SK-N-SH (cell line): ENCODE data around the gene DLG2. TPM values are rescaled to one million over a fixed set of nuclear protein-coding genes. Genes with fewer than 3 reads are reported as not detected.

Experiments
- CTCF ChIA-PET: fragments of 300-600, 350-600 bp; formaldehyde crosslinking; extraction: SDS; loops from one replicate; lab custom pipeline; 2021; lab: Yijun Ruan, JAX
- POLR2A ChIA-PET: fragments of 350-600 bp; sonication (Branson Sonifier 250); formaldehyde crosslinking; extraction: SDS; loops from one replicate; lab custom pipeline; 2020; ENCODE audit warnings: antibody characterized with exemption, inconsistent platforms; lab: Yijun Ruan, JAX
- DNase-seq: peaks from one replicate; pipeline ENCODE4 v3.0.0; 2012
- H2AFZ ChIP-seq: fragments of 200-600 bp; sonication (generic); 2 replicates; pipeline ENCODE4 v1.8.1; 2016; ENCODE audit warnings: antibody characterized with exemption, mild to moderate bottlenecking, low read depth
- H3F3A ChIP-seq: fragments of 200-600 bp; sonication (generic); replicated peaks from 2 replicates; pipeline ENCODE3; 2016; ENCODE audit warnings: antibody characterized with exemption, mild to moderate bottlenecking; ENCODE audit not compliant: insufficient read depth
- H3K27ac ChIP-seq, 2 experiments: fragments of 200-500 bp in 1 of 2; fragments of 200-600 bp in 1 of 2; sonication (Bioruptor generic) in 1 of 2; sonication (generic), shearing (Covaris generic) in 1 of 2; 2 replicates each; pipeline versions ENCODE4 v1.5.1 to v1.6.1; 2014 to 2016; ENCODE audit warnings: low read depth in 2 of 2, inconsistent platforms in 1 of 2, low read length in 1 of 2, mild to moderate bottlenecking in 1 of 2, mixed read lengths in 1 of 2
- H3K27me3 ChIP-seq: fragments of 200-600 bp; sonication (generic), shearing (Covaris generic); 2 replicates; pipeline ENCODE4 v1.6.1; 2016; ENCODE audit warnings: mixed run types; ENCODE audit not compliant: insufficient read depth
- H3K36me3 ChIP-seq, 2 experiments: fragments of 200-500 bp in 1 of 2; fragments of 200-600 bp in 1 of 2; sonication (Bioruptor generic) in 1 of 2; sonication (generic) in 1 of 2; replicated peaks in 1 of 2; 2 replicates each; pipeline versions ENCODE3 to v1.5.1; 2014 to 2016; ENCODE audit warnings: low read length in 1 of 2, mild to moderate bottlenecking in 1 of 2; ENCODE audit not compliant: insufficient read depth in 2 of 2, control insufficient read depth in 1 of 2
- H3K4me1 ChIP-seq, 2 experiments: fragments of 200-500 bp in 1 of 2; fragments of 200-600 bp in 1 of 2; sonication (Bioruptor generic) in 1 of 2; sonication (generic), shearing (Covaris generic) in 1 of 2; 2 replicates each; pipeline versions ENCODE4 v1.5.1 to v1.6.1; 2014 to 2016; ENCODE audit warnings: low read depth in 1 of 2, low read length in 1 of 2, mixed run types in 1 of 2; ENCODE audit not compliant: insufficient read depth in 2 of 2, control insufficient read depth in 1 of 2
- H3K4me2 ChIP-seq: fragments of 200-600 bp; sonication (generic), shearing (Covaris generic); 2 replicates; pipeline ENCODE4 v1.6.1; 2017; ENCODE audit warnings: mixed run types
- H3K4me3 ChIP-seq, 2 experiments: fragments of 200-500 bp in 1 of 2; fragments of 200-600 bp in 1 of 2; sonication (Bioruptor generic) in 1 of 2; sonication (generic), shearing (Covaris generic) in 1 of 2; 2 replicates each; pipeline versions ENCODE4 v1.5.1 to v1.8.1; 2014 to 2016; ENCODE audit warnings: low read depth in 2 of 2, inconsistent platforms in 1 of 2, low read length in 1 of 2, mild to moderate bottlenecking in 1 of 2, mixed read lengths in 1 of 2, moderate library complexity in 1 of 2
- H3K79me2 ChIP-seq: fragments of 200-600 bp; sonication (generic); 2 replicates; pipeline ENCODE4 v1.8.1; 2017; ENCODE audit warnings: mild to moderate bottlenecking; ENCODE audit not compliant: insufficient read depth
- H3K9ac ChIP-seq: fragments of 200-600 bp; sonication (generic); 2 replicates; pipeline ENCODE4 v1.6.1; 2017; ENCODE audit warnings: mixed run types
- H3K9me2 ChIP-seq: fragments of 200-600 bp; sonication (generic); 2 replicates; pipeline ENCODE4 v1.6.1; 2017; ENCODE audit warnings: mixed run types
- H3K9me3 ChIP-seq: fragments of 200-600 bp; sonication (generic); 2 replicates; pipeline ENCODE4 v1.6.1; 2017; ENCODE audit warnings: mixed run types, mild to moderate bottlenecking, moderate library complexity
- H4K20me1 ChIP-seq: fragments of 200-600 bp; sonication (generic); 2 replicates; pipeline ENCODE4 v1.6.1; 2017; ENCODE audit warnings: mild to moderate bottlenecking, mixed run types; ENCODE audit not compliant: insufficient read depth
- CHD2 ChIP-seq: fragments of 150-350 bp; IDR thresholded peaks from 2 replicates; pipeline ENCODE4 v1.6.1; 2018; ENCODE audit warnings: low read length; ENCODE audit not compliant: partially characterized antibody
- CTCF ChIP-seq: fragments of 200-600 bp; sonication (generic); IDR thresholded peaks from 2 replicates; pipeline ENCODE4 v1.6.1; 2017; ENCODE audit warnings: antibody characterized with exemption, mild to moderate bottlenecking, moderate library complexity
- ELF1 ChIP-seq: IDR thresholded peaks from 2 replicates; pipeline ENCODE4 v1.4.0; 2012
- EZH2phosphoT487 ChIP-seq: fragments of 200-600 bp; sonication (generic); IDR thresholded peaks from 2 replicates; pipeline ENCODE4 v1.6.1; 2017; ENCODE audit warnings: low read depth, mixed run types, mild to moderate bottlenecking, antibody characterized with exemption, moderate library complexity, borderline replicate concordance
- FOXJ3 ChIP-seq: sonication (generic); formaldehyde crosslinking; IDR thresholded peaks from 2 replicates; pipeline ENCODE4 v1.5.1; 2020; ENCODE audit warnings: mild to moderate bottlenecking, missing genetic modification reagents
- FOXM1 ChIP-seq: IDR thresholded peaks from 2 replicates; pipeline ENCODE4 v1.4.0; 2012; ENCODE audit warnings: low read depth, mild to moderate bottlenecking
- GABPA ChIP-seq: IDR thresholded peaks from 2 replicates; pipeline ENCODE4 v1.4.0; 2012; ENCODE audit warnings: low read depth, mild to moderate bottlenecking
- GATA2 ChIP-seq: sonication (generic); formaldehyde crosslinking; IDR thresholded peaks from 2 replicates; pipeline ENCODE4 v1.5.0; 2020; ENCODE audit warnings: mild to moderate bottlenecking, missing genetic modification reagents
- JUND ChIP-seq: IDR thresholded peaks from 2 replicates; pipeline ENCODE4 v1.4.0; 2012
- MEF2A ChIP-seq: IDR thresholded peaks from 2 replicates; pipeline ENCODE4 v1.4.0; 2012; ENCODE audit warnings: low read depth, borderline replicate concordance
- MXI1 ChIP-seq: IDR thresholded peaks from 2 replicates; pipeline ENCODE4 v1.6.1; 2012; ENCODE audit warnings: mild to moderate bottlenecking, low read depth, low read length, improper control_type of control experiment
- NFIC ChIP-seq: IDR thresholded peaks from 2 replicates; pipeline ENCODE4 v1.4.0; 2012; ENCODE audit warnings: borderline replicate concordance
- POLR2AphosphoS5 ChIP-seq: IDR thresholded peaks from 2 replicates; pipeline ENCODE4 v1.6.1; 2012; ENCODE audit warnings: low read depth, low read length
- RXRA ChIP-seq: IDR thresholded peaks from 2 replicates; pipeline ENCODE4 v1.4.0; 2012; ENCODE audit warnings: low read depth, mild to moderate bottlenecking, borderline replicate concordance
- SIN3A ChIP-seq: IDR thresholded peaks from 2 replicates; pipeline ENCODE4 v1.6.1; 2012; ENCODE audit warnings: low read depth, mild to moderate bottlenecking, low read length, moderate library complexity, borderline replicate concordance
- TCF12 ChIP-seq: IDR thresholded peaks from 2 replicates; pipeline ENCODE4 v1.4.0; 2012
- USF1 ChIP-seq: IDR thresholded peaks from 2 replicates; pipeline ENCODE4 v1.4.0; 2012; ENCODE audit warnings: low read depth, borderline replicate concordance
- ZBTB33 ChIP-seq: IDR thresholded peaks from 2 replicates; pipeline ENCODE4 v1.4.0; 2012; ENCODE audit warnings: low read depth, borderline replicate concordance
- WGBS: methylation state at CpG from one replicate; pipeline ENCODE4 v1.1.6; 2017; ENCODE audit warnings: low lambda C conversion rate; 5-methylcytosine and 5-hydroxymethylcytosine counted together
- polyA plus RNA-seq, 3 experiments: library from polyadenylated mRNA; depleted of rRNA; stranded (reverse); fragments of >200 nt; gene quantifications; 2 replicates each; pipeline ENCODE4 v1.2.3, GENCODE V29; 2012

Gene DLG2
- polyA plus RNA-seq, 1 of the 3 experiments (the other 2 are of a cell fraction): 0.21 TPM

GRCh38 chr11:84866922-84867321 lies 760.2 kb downstream of the DLG2 start:
- TF ChIP-seq GATA2 (CRISPR knock-in tag): no peak
- TF ChIP-seq CTCF: no peak
- TF ChIP-seq TCF12: no peak
- no peak for TF ChIP-seq USF1
- TF ChIP-seq RXRA: no peak
- TF ChIP-seq MXI1: no peak
- no peaks in the 10 kb centered on the region for H3K9me2 ChIP-seq
- 5% methylated on average over 2 of the region's 2 CpGs for WGBS
- no peaks in the 10 kb centered on the region for H3K9me3 ChIP-seq
- H3F3A ChIP-seq: no peaks in the 10 kb centered on the region
- no peaks in the 10 kb centered on the region for H3K27me3 ChIP-seq
- no peaks in the 10 kb centered on the region for H4K20me1 ChIP-seq
- no peaks in the 10 kb centered on the region for H3K4me1 ChIP-seq
- H2AFZ ChIP-seq: no peak overlapping the region
- ChIA-PET POLR2A (no interaction called here), CTCF (no interaction called here)
- H3K36me3 ChIP-seq: no peaks in the 10 kb centered on the region
- DNase-seq: no peak
- no peak overlapping the region for H3K9ac ChIP-seq
- no peaks in the 10 kb centered on the region for H3K79me2 ChIP-seq
- H3K27ac ChIP-seq: no peak overlapping the region
- no peak overlapping the region for H3K4me2 ChIP-seq
- H3K4me3 ChIP-seq: no peak overlapping the region

- H3K36me3 ChIP-seq: no peaks in the 10 kb centered on the region
- H3K4me1 ChIP-seq: no peaks in the 10 kb centered on the region
- H3F3A ChIP-seq: no peaks in the 10 kb centered on the region
- DNase-seq: no peak
- no peaks in the 10 kb centered on the region for H3K9me3 ChIP-seq
- CTCF ChIA-PET: interaction anchor here (0.8 kb wide), 1 partner anchor 24 kb away, joined by 3 read pairs; no protein-coding TSS in a partner anchor
- no peak overlapping the region for H2AFZ ChIP-seq
- no peaks in the 10 kb centered on the region for H3K9me2 ChIP-seq
- WGBS: 46% methylated on average over 1 of the region's 1 CpG
- H3K79me2 ChIP-seq: no peaks in the 10 kb centered on the region
- H3K4me2 ChIP-seq: no peak overlapping the region
- H3K4me3 ChIP-seq: no peak overlapping the region
- TF ChIP-seq NFIC (no peak), JUND (no peak), RXRA (no peak), CTCF (no peak), FOXM1 (no peak), EZH2phosphoT487 (no peak), POLR2AphosphoS5 (no peak), SIN3A (no peak), FOXJ3 (CRISPR knock-in tag) (no peak), ZBTB33 (no peak), GABPA (no peak), CHD2 (no peak), MEF2A (no peak), ELF1 (no peak)
- POLR2A ChIA-PET: no interaction called here
- H3K9ac ChIP-seq: no peak overlapping the region
- no peak overlapping the region for H3K27ac ChIP-seq
- no peaks in the 10 kb centered on the region for H3K27me3 ChIP-seq
- no peaks in the 10 kb centered on the region for H4K20me1 ChIP-seq
These were observed 761.2 kb downstream of the DLG2 start for GRCh38 chr11:84865791-84866535.
